Common myeloid progenitor, CD34-positive (primary cell): ENCODE measurements around the gene XYLT1.
A peak's percentile ranks its signal among the peaks of the same experiment; 100 is the strongest.

Experiments used
- CTCF ChIA-PET: fragments of 350-600 bp; sonication (Branson Sonifier 250); formaldehyde crosslinking; loops from one replicate; lab custom pipeline; 2021; ENCODE audit warnings: antibody characterized with exemption; lab: Charles Lee
- POLR2A ChIA-PET: fragments of 350-600 bp; sonication (Branson Sonifier 250); formaldehyde crosslinking; loops from one replicate; lab custom pipeline; 2021; ENCODE audit warnings: antibody characterized with exemption; lab: Charles Lee
- DNase-seq, 3 donors: peaks; one replicate each; pipeline versions ENCODE4 v3.0.0 to v3.0.0-alpha.2; 2013
- H3K27ac ChIP-seq, 2 experiments: 1 replicate in 1 of 2; 2 replicates in 1 of 2; pipeline ENCODE4 v1.7.0; 2013; ENCODE audit warnings: inconsistent platforms in 2 of 2, low read length in 2 of 2, mild to moderate bottlenecking in 2 of 2, low read depth in 1 of 2, moderate library complexity in 1 of 2; ENCODE audit not compliant: severe bottlenecking in 2 of 2, insufficient read depth in 1 of 2, poor library complexity in 1 of 2
- H3K27me3 ChIP-seq, 5 experiments: replicated peaks in 2 of 5; 1 replicate in 3 of 5; 2 replicates in 2 of 5; pipeline versions ENCODE4 v1.6.1 to v1.7.0; 2013; ENCODE audit warnings: low read length in 4 of 5, mild to moderate bottlenecking in 2 of 5, moderate library complexity in 2 of 5, inconsistent platforms in 1 of 5; ENCODE audit not compliant: insufficient read depth in 5 of 5, control insufficient read depth in 4 of 5
- H3K36me3 ChIP-seq, 4 experiments: 1 replicate in 2 of 4; 2 replicates in 2 of 4; pipeline versions ENCODE4 v1.6.1 to v1.7.0; 2013; ENCODE audit warnings: low read length in 3 of 4, control low read depth in 1 of 4, mild to moderate bottlenecking in 1 of 4; ENCODE audit not compliant: control insufficient read depth in 4 of 4, insufficient read depth in 4 of 4
- H3K4me1 ChIP-seq, 4 experiments: 1 replicate in 3 of 4; 2 replicates in 1 of 4; pipeline versions ENCODE4 v1.6.1 to v1.7.1; 2013; ENCODE audit warnings: low read length in 3 of 4, mild to moderate bottlenecking in 3 of 4, control low read depth in 1 of 4, inconsistent platforms in 1 of 4, moderate library complexity in 1 of 4; ENCODE audit not compliant: control insufficient read depth in 4 of 4, insufficient read depth in 4 of 4; ENCODE audit errors: control extremely low read depth in 1 of 4
- H3K4me3 ChIP-seq, 7 experiments: 1 replicate in 4 of 7; 2 replicates in 3 of 7; pipeline versions ENCODE4 v1.5.1 to v1.7.0; 2013; ENCODE audit warnings: mild to moderate bottlenecking in 7 of 7, low read length in 6 of 7, moderate library complexity in 6 of 7, inconsistent platforms in 2 of 7, low read depth in 2 of 7, control low read depth in 1 of 7; ENCODE audit not compliant: insufficient read depth in 4 of 7, control insufficient read depth in 1 of 7; ENCODE audit errors: extremely low read depth in 1 of 7
- H3K9me3 ChIP-seq, 5 experiments: 1 replicate in 4 of 5; 2 replicates in 1 of 5; pipeline versions ENCODE4 v1.6.1 to v1.7.1; 2013; ENCODE audit warnings: low read length in 4 of 5, mild to moderate bottlenecking in 2 of 5, inconsistent platforms in 1 of 5, low read depth in 1 of 5, moderate library complexity in 1 of 5; ENCODE audit not compliant: control insufficient read depth in 4 of 5, insufficient read depth in 2 of 5; ENCODE audit errors: control extremely low read depth in 1 of 5
- WGBS: methylation state at CpG from one replicate; pipeline ENCODE4 v1.1.5; 2013; ENCODE audit not compliant: insufficient coverage; 5-methylcytosine and 5-hydroxymethylcytosine counted together

The XYLT1 gene

DNA sequence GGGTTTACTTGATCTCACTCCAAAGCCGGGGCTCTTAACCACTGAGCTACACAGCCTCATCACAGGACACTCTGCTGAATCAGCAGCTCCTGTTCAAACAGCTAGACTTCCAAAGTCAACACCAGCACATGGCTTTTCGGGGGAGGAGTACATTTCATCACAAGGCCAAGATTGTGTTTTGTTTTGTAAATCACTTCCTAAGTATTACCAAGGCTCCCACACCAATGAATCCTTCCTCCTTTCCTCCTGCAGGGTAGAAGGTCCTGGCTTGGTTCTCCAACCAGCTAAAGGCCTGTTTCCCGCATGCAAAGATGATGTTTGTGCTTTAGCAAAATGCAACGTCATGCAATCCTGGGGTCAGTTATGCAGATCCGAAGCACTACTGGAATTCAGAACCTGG is 152.5 kb downstream of the XYLT1 start:
- ChIA-PET POLR2A (no interaction called here), CTCF (no interaction called here)
- Histone ChIP-seq H3K27ac (no peak overlapping the region), H3K4me1 (peaks cover 2 to 30% (median 27%) of the 10 kb centered on the region in 4 experiments), H3K4me3 (no peak overlapping the region), H3K36me3 (no peaks in the 10 kb centered on the region), H3K9me3 (no peaks in the 10 kb centered on the region), H3K27me3 (no peaks in the 10 kb centered on the region)
- DNase-seq: no peak
- WGBS: 89% methylated on average over 5 of the region's 5 CpGs

DNA sequence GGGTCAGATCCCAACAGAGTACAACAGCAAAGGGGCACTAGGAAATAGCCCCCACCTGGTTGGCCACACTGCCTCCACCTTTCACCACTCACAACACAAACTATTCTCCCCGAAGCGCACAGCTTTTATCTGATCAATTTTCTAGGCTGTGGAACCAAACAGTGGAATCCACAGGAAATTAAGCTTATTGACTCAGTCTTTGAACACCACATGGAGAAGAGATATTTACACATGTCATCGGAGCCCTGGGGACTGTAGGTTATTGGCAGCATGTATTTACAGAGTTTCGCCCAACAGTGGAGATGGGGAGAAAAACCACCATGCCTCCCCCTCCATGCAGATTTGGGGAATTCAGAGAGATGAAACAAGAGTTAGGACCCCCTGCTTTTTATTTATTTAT is 154.8 kb downstream of the XYLT1 start:
- peaks cover 2 to 39% (median 30%) of the 10 kb centered on the region in 4 experiments for H3K4me1 ChIP-seq
- POLR2A ChIA-PET: interaction anchor here (0.7 kb wide), 1 partner anchor 27 kb away, joined by 8 read pairs; no protein-coding TSS in a partner anchor

DNA sequence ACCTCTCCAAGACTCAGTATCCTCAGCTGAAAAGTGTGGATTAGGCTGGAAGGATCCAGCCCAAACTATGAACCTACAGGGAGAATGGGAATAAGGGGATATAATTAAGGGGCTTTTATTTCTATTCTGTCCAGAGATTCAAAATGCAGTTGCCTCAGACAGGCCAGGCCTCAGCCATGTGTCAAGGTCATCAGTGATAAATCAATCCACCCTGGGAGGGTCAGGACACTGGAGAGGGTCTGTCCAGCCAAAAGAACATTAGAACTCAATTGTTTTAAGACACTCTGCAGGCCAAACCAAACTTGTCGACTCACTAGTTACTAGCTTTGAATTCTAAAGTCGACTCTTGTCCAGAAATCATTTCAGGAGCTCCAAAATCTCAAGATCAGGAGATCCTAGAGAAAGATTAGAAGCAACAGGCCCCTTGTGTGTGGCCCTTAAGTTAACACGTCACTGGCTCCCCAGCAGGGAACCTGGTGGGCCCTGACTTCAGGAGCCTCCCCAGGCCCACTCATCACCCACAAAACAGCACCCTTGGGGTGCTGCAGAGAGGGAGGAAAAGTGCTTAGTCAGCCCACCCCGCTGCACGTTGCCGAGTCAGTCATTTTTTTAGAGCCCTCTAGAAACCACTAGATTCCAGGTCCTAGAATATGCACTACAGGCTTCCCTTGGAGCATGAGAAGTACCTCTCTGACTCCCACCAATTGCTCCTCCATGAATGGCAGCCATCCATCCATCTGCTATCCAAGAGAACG is 156.8 kb downstream of the XYLT1 start:
- peak overlapping the region in 1 of 2 experiments; percentile 63 for H3K27ac ChIP-seq
- H3K27me3 ChIP-seq: no peaks in the 10 kb centered on the region
- DNase-seq: peak in 1 of 3 donors; percentile 42
- H3K4me1 ChIP-seq: peaks cover 2 to 27% (median 21%) of the 10 kb centered on the region in 4 experiments
- H3K36me3 ChIP-seq: no peaks in the 10 kb centered on the region
- ChIA-PET CTCF (interaction anchor here (1.3 to 6.0 kb wide), 4 partner anchors 11 to 71 kb away, joined by 3 to 28 read pairs (median 6); no protein-coding TSS in a partner anchor), POLR2A (interaction anchor here (0.6 kb wide), 1 partner anchor 16 kb away, joined by 3 read pairs; no protein-coding TSS in a partner anchor)
- no peaks in the 10 kb centered on the region for H3K9me3 ChIP-seq
- 41% methylated on average over 3 of the region's 7 CpGs for WGBS
- H3K4me3 ChIP-seq: no peak overlapping the region

More for the DNA sequence above, 154.8 kb downstream of the XYLT1 start:
- no peaks in the 10 kb centered on the region for H3K27me3 ChIP-seq
- no peak overlapping the region for H3K27ac ChIP-seq
- H3K36me3 ChIP-seq: no peaks in the 10 kb centered on the region
- CTCF ChIA-PET: interaction anchor here (2.3 to 6.0 kb wide), 2 partner anchors 13 kb away, joined by 8 to 28 read pairs; no protein-coding TSS in a partner anchor
- H3K9me3 ChIP-seq: no peaks in the 10 kb centered on the region
- WGBS: 87% methylated on average over 3 of the region's 4 CpGs
- H3K4me3 ChIP-seq: no peak overlapping the region
- no peak for DNase-seq

DNA sequence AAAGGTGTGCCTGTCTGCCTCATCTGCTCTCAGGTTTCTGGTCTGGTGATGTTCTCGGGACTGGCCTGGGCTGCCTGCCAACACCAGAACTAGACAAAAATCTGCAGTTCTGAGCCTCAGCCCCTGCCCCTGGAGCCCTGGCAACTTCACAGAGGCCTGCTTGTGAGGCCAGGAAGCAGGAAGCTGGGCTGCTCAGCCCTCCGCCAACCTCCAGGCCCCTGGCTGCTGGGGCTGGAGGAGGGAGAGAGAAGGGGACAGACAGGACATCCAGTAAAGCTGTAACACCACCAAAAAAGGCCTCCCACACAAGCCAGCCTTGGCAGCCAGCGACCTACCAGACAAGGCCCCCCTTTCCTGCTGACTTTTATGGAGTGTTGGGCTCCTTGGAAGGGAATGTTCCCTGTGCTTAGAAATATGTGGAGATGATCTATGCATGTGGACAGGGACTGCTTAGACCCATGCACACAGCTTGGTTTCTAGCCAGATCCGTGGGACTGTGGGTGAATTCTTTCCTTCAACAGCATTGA is 157.6 kb downstream of the XYLT1 start:
- H3K4me1 ChIP-seq: peaks cover 2 to 27% (median 21%) of the 10 kb centered on the region in 4 experiments
- WGBS: 4% methylated on average over 3 of the region's 4 CpGs

DNA sequence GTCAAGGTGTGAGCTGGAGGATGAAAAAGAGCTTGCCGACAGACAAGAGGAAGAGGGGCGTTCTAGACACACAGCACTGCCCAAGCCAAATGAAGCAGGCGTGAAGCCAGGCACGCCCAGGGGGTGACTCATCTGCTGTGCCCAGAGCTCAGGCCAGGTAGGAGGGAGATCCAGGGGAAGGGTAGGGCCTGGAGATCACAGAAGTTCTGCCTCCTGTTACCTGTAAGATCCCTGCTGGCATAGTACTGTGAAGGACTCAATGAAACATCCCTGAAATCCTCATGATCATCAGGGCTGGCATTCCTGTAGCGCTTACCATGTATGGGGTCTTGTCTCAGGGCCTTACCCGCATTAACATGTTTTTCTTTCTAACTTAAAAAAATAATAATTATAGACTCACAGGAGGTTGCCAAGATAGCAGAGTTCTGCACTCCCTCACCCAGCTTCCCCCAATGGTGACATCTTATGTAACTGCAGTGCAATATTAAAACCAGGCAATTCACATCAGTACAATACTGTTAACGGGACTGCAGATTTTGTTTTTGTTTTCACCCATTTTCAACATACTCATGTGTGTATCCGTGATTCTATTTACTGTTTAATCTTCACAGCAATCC is 158.6 kb downstream of the XYLT1 start:
- POLR2A ChIA-PET: no interaction called here
- peak in 2 of 3 donors; percentile 33 to 50 for DNase-seq
- no peak overlapping the region for H3K4me3 ChIP-seq
- H3K4me1 ChIP-seq: peaks cover 2 to 27% (median 21%) of the 10 kb centered on the region in 4 experiments
- no peaks in the 10 kb centered on the region for H3K27me3 ChIP-seq
- WGBS: 84% methylated on average over 6 of the region's 8 CpGs
- no peaks in the 10 kb centered on the region for H3K9me3 ChIP-seq
- no peak overlapping the region for H3K27ac ChIP-seq
- no peaks in the 10 kb centered on the region for H3K36me3 ChIP-seq
- CTCF ChIA-PET: interaction anchor here (0.7 to 6.0 kb wide), 4 partner anchors 9 to 33 kb away, joined by 3 to 28 read pairs (median 4); no protein-coding TSS in a partner anchor

More for the DNA sequence above, 157.6 kb downstream of the XYLT1 start:
- peak in 2 of 3 donors; percentile 62 to 69 for DNase-seq
- Histone ChIP-seq H3K27ac (peak overlapping the region in 1 of 2 experiments; percentile 63), H3K36me3 (no peaks in the 10 kb centered on the region), H3K4me3 (no peak overlapping the region), H3K27me3 (no peaks in the 10 kb centered on the region), H3K9me3 (no peaks in the 10 kb centered on the region)
- POLR2A ChIA-PET: interaction anchor here (0.8 kb wide), 1 partner anchor 29 kb away, joined by 3 read pairs; no protein-coding TSS in a partner anchor
- CTCF ChIA-PET: interaction anchor here (0.7 to 6.0 kb wide), 4 partner anchors 10 to 58 kb away, joined by 3 to 28 read pairs (median 3); no protein-coding TSS in a partner anchor

DNA sequence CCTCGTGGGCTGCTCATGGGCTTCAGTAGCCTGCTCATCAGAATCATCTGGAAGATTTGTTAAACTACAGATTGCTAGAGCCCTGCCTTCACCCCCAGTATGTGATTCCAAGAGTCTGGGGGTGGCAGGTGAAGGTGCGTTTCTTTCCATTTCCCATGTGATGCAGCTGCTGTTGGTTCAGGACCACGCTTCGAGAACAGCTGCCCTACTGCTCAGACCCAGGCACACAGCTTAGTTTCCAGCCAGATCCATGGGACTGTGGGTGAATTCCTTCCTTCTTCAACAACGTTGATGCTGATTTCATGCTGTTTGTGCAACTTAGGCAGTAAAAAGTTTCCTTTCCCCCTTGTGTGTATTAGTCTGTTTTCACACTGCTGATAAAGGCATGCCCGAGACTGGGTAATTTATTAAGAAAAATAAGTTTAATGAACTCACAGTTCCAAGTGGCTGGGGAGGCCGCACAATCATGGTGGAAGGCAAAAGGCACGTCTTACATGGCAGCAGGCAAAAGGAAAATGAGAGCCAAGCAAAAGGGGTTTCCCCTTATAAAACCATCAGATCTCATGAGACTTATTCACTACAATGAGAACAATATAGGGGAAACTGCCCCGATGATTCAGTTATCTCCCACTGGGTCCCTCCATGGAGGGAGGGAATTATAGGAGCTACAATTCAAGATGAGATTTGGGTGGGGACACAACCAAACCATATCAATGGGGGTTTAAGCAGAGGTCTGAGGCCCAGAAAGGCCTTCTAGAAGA is 159.2 kb downstream of the XYLT1 start:
- H3K9me3 ChIP-seq: no peaks in the 10 kb centered on the region
- no peak overlapping the region for H3K4me3 ChIP-seq
- 91% methylated on average over 6 of the region's 9 CpGs for WGBS
- peaks cover 2 to 27% (median 21%) of the 10 kb centered on the region in 4 experiments for H3K4me1 ChIP-seq
- no peaks in the 10 kb centered on the region for H3K27me3 ChIP-seq
- DNase-seq: no peak
- H3K36me3 ChIP-seq: no peaks in the 10 kb centered on the region
- ChIA-PET POLR2A (no interaction called here), CTCF (interaction anchor here (1.5 to 6.0 kb wide), 3 partner anchors 8 to 32 kb away, joined by 3 to 28 read pairs (median 5); no protein-coding TSS in a partner anchor)
- no peak overlapping the region for H3K27ac ChIP-seq
